GM21723 (cell line): ENCODE results near the gene TMEM163.
"Not testable (repeated sequence)": the region's sequence is repeated elsewhere in the genome, so short reads cannot be mapped to it uniquely, and the experiment has no call there.

Source experiments
- ATAC-seq: cut with Tn5 transposase; IDR thresholded peaks from one replicate; pipeline ENCODE4 v1.9.1; 2021; ENCODE audit warnings: mild to moderate bottlenecking, moderate library complexity; ENCODE audit not compliant: unreplicated experiment

TMEM163 gene

GRCh38 chr2:134623046-134623445 lies 95.8 kb downstream of the TMEM163 start:
- ATAC-seq, result no peak

- ATAC-seq, result no peak
Measured at GRCh38 chr2:134621939-134622705, 96.7 kb downstream of the TMEM163 start.

GRCh38 chr2:134619250-134619649 lies 99.5 kb downstream of the TMEM163 start:
- no peak for ATAC-seq

- not testable (repeated sequence) for ATAC-seq
Measured at GRCh38 chr2:134615480-134615879, 103.3 kb downstream of the TMEM163 start.

GRCh38 chr2:134611316-134611715 lies 107.5 kb downstream of the TMEM163 start:
- ATAC-seq, result no peak

- no peak for ATAC-seq
Measured at GRCh38 chr2:134610871-134611270, 107.9 kb downstream of the TMEM163 start.

- no peak for ATAC-seq
Measured at GRCh38 chr2:134609924-134610513, 108.8 kb downstream of the TMEM163 start.

GRCh38 chr2:134603966-134604365 lies 114.8 kb downstream of the TMEM163 start:
- no peak for ATAC-seq

GRCh38 chr2:134602666-134603065 lies 116.1 kb downstream of the TMEM163 start:
- no peak for ATAC-seq

- ATAC-seq, result no peak
Measured at GRCh38 chr2:134601264-134601663, 117.5 kb downstream of the TMEM163 start.

- no peak for ATAC-seq
Measured at GRCh38 chr2:134600208-134600607, 118.6 kb downstream of the TMEM163 start.

GRCh38 chr2:134599236-134599635 lies 119.6 kb downstream of the TMEM163 start:
- no peak for ATAC-seq

GRCh38 chr2:134594399-134594798 lies 124.4 kb downstream of the TMEM163 start:
- no peak for ATAC-seq

GRCh38 chr2:134593519-134593918 lies 125.3 kb downstream of the TMEM163 start:
- no peak for ATAC-seq

GRCh38 chr2:134592377-134592776 lies 126.4 kb downstream of the TMEM163 start:
- no peak for ATAC-seq

GRCh38 chr2:134591526-134591925 lies 127.3 kb downstream of the TMEM163 start:
- no peak for ATAC-seq

- ATAC-seq, result no peak
Measured at GRCh38 chr2:134590679-134591078, 128.1 kb downstream of the TMEM163 start.

GRCh38 chr2:134589171-134590083 lies 129.4 kb downstream of the TMEM163 start:
- not testable (repeated sequence) for ATAC-seq

GRCh38 chr2:134588556-134588955 lies 130.2 kb downstream of the TMEM163 start:
- no peak for ATAC-seq

- ATAC-seq, result no peak
Measured at GRCh38 chr2:134586326-134586965, 132.4 kb downstream of the TMEM163 start.

GRCh38 chr2:134583997-134584520 lies 134.7 kb downstream of the TMEM163 start:
- ATAC-seq, result no peak
